PC-3 (cell line): ENCODE measurements around the gene NEDD4L. TPM values are rescaled to one million over a fixed set of nuclear protein-coding genes. Genes with fewer than 3 reads are reported as not detected.

Source experiments
- ATAC-seq: fragments of 200-7000 bp; cut with Tn5 transposase; 2 replicates; pipeline ENCODE4 v1.9.1; 2020; ENCODE audit warnings: mild to moderate bottlenecking, moderate library complexity
- BruUV-seq: library from RNA; stranded (reverse); fragments of 400-500 nt; replicated peaks from 2 replicates; lab custom pipeline; 2021; lab: Mats Ljungman, UMichigan
- CTCF ChIA-PET: fragments of 300-600 bp; sonication (Branson Sonifier 250); formaldehyde crosslinking; loops from one replicate; lab custom pipeline; 2022; ENCODE audit warnings: antibody characterized with exemption; lab: Charles Lee
- POLR2A ChIA-PET: fragments of 300-600 bp; sonication (Branson Sonifier 250); formaldehyde crosslinking; loops from one replicate; lab custom pipeline; 2022; ENCODE audit warnings: antibody characterized with exemption; ENCODE audit not compliant: unreplicated experiment; lab: Charles Lee
- DNase-seq: peaks from one replicate; pipeline ENCODE4 v3.0.0-alpha.2; 2015
- H2AFZ ChIP-seq: fragments of 300-600 bp; sonication (generic); 2 replicates; pipeline ENCODE4 v1.6.0; 2016; ENCODE audit warnings: antibody characterized with exemption, low read length
- H3F3A ChIP-seq: fragments of 300-600 bp; sonication (generic); one replicate; pipeline ENCODE4 v1.6.0; 2017; ENCODE audit warnings: antibody characterized with exemption, low read length, control low read depth, mild to moderate bottlenecking; ENCODE audit not compliant: unreplicated experiment
- H3K27ac ChIP-seq: fragments of 300-600 bp; sonication (generic); 2 replicates; pipeline ENCODE4 v1.5.1; 2016; ENCODE audit warnings: mild to moderate bottlenecking, low read length
- H3K27me3 ChIP-seq: fragments of 300-600 bp; sonication (generic); 2 replicates; pipeline ENCODE4 v1.6.1; 2016; ENCODE audit warnings: low read length, mixed read lengths
- H3K36me3 ChIP-seq: fragments of 300-600 bp; sonication (generic); 2 replicates; pipeline ENCODE4 v1.6.1; 2016; ENCODE audit warnings: low read depth, mixed run types, low read length, mixed read lengths
- H3K4me1 ChIP-seq: fragments of 300-600 bp; sonication (generic); 2 replicates; pipeline ENCODE4 v1.5.1; 2016; ENCODE audit warnings: low read length; ENCODE audit not compliant: insufficient read depth
- H3K4me2 ChIP-seq: fragments of 300-600 bp; sonication (generic); 2 replicates; pipeline ENCODE4 v1.6.0; 2016; ENCODE audit warnings: low read length
- H3K4me3 ChIP-seq: fragments of 300-600 bp; sonication (generic); 2 replicates; pipeline ENCODE4 v1.5.1; 2016; ENCODE audit warnings: mild to moderate bottlenecking, low read length, mixed read lengths
- H3K79me2 ChIP-seq: fragments of 300-600 bp; sonication (generic); 2 replicates; pipeline ENCODE4 v1.6.1; 2017; ENCODE audit warnings: low read length, mixed read lengths
- H3K9ac ChIP-seq: fragments of 300-600 bp; sonication (generic); 2 replicates; pipeline ENCODE4 v1.6.0; 2016; ENCODE audit warnings: mild to moderate bottlenecking, low read length
- H3K9me2 ChIP-seq: fragments of 300-600 bp; sonication (generic); replicated peaks from 2 replicates; pipeline ENCODE4 v1.6.1; 2016; ENCODE audit warnings: mixed run types, low read length, mixed read lengths
- H3K9me3 ChIP-seq: fragments of 300-600 bp; sonication (generic); 2 replicates; pipeline ENCODE4 v1.6.1; 2016; ENCODE audit warnings: low read length, mixed read lengths
- H4K20me1 ChIP-seq: fragments of 300-600 bp; sonication (generic); 2 replicates; pipeline ENCODE4 v1.6.1; 2016; ENCODE audit warnings: low read length, mixed read lengths
- EZH2 ChIP-seq: fragments of 300-600 bp; sonication (generic); IDR thresholded peaks from one replicate; pipeline ENCODE4 v1.6.1; 2017; ENCODE audit warnings: antibody characterized with exemption, mild to moderate bottlenecking, low read length; ENCODE audit not compliant: unreplicated experiment
- EZH2phosphoT487 ChIP-seq: fragments of 300-600 bp; sonication (generic); IDR thresholded peaks from 2 replicates; pipeline ENCODE4 v1.6.1; 2018; ENCODE audit warnings: mild to moderate bottlenecking, antibody characterized with exemption, low read length, borderline replicate concordance
- intact Hi-C: fragments of 100-400 bp; cut with micrococcal nuclease; formaldehyde crosslinking; loops from 2 replicates; pipeline ENCODE4 v1.9.0; 2023
- total RNA-seq: library from RNA; depleted of rRNA; stranded (reverse); fragments of >200 nt; gene quantifications from 2 replicates; pipeline ENCODE4 v1.2.3, GENCODE V29; 2014
- TF ChIP-seq, protein P1 (sequence below): fragments of 300-600 bp; sonication (generic); conservative IDR thresholded peaks from 2 replicates; pipeline ENCODE4 v1.5.1; 2017; ENCODE audit warnings: antibody characterized with exemption, low read depth, mild to moderate bottlenecking, low read length

The NEDD4L gene
- total RNA-seq, 1 experiment from 2014 or later, result 105 TPM

DNA sequence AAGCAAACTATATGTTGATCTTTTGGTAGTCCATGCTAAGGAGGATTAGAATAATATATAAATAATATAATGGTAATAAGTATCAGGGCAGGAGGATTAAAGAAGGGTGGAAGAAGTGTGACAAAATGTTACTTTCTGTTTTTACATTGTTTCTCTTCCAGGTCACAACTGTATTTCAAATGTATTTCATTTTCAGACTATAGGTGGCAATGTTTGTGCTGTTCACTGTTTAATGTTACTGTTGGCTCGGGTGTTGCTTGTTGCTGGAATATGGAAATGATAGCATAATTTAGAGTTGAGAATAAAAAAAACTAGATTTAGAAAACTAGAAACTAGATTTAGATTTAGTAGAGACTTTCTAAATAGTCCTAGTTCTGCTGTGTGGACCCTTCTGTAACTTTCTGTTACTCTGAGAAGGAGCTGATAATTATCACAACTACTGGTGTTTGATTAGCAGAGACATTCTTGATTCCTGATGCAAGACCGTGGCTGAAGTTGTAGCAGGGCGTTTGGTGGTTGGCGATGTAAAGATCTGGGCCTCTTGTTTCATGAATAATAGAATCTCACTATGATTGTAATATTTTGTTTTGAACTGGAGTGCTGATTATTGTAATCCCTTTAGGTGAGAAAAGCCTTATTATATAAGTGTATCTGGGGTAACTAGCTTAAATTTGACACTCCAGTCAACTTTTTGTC, 7.9 kb downstream of the NEDD4L start:
- H3K79me2 ChIP-seq, result peaks cover 94% of the 10 kb centered on the region
- no peaks in the 10 kb centered on the region for H3K36me3 ChIP-seq
- peak; percentile 74 for ATAC-seq
- ChIA-PET POLR2A (no interaction called here), CTCF (interaction anchor here (0.6 to 1.2 kb wide), 4 partner anchors 67 to 343 kb away, joined by 3 to 4 read pairs (median 3); no protein-coding TSS in a partner anchor)
- H3K27me3 ChIP-seq, result no peaks in the 10 kb centered on the region
- H3K4me3 ChIP-seq, result no peak overlapping the region
- BruUV-seq, result no TSS peak
- peak; percentile 40 for DNase-seq
- no peak overlapping the region for H2AFZ ChIP-seq
- H3F3A ChIP-seq, result no peaks in the 10 kb centered on the region
- no peaks in the 10 kb centered on the region for H3K9me2 ChIP-seq
- no peaks in the 10 kb centered on the region for H3K9me3 ChIP-seq
- H3K27ac ChIP-seq, result no peak overlapping the region
- peaks cover 19% of the 10 kb centered on the region for H3K4me1 ChIP-seq
- no peaks in the 10 kb centered on the region for H4K20me1 ChIP-seq
- no peak overlapping the region for H3K9ac ChIP-seq
- TF ChIP-seq, protein P1, sequence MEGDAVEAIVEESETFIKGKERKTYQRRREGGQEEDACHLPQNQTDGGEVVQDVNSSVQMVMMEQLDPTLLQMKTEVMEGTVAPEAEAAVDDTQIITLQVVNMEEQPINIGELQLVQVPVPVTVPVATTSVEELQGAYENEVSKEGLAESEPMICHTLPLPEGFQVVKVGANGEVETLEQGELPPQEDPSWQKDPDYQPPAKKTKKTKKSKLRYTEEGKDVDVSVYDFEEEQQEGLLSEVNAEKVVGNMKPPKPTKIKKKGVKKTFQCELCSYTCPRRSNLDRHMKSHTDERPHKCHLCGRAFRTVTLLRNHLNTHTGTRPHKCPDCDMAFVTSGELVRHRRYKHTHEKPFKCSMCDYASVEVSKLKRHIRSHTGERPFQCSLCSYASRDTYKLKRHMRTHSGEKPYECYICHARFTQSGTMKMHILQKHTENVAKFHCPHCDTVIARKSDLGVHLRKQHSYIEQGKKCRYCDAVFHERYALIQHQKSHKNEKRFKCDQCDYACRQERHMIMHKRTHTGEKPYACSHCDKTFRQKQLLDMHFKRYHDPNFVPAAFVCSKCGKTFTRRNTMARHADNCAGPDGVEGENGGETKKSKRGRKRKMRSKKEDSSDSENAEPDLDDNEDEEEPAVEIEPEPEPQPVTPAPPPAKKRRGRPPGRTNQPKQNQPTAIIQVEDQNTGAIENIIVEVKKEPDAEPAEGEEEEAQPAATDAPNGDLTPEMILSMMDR, result peak; percentile 66
- no peak for TF ChIP-seq EZH2
- TF ChIP-seq EZH2phosphoT487, result no peak
- H3K4me2 ChIP-seq, result peak overlapping the region; percentile 35; the same call in 1 of the 2 replicates
- intact Hi-C loops, result no loop called here

DNA sequence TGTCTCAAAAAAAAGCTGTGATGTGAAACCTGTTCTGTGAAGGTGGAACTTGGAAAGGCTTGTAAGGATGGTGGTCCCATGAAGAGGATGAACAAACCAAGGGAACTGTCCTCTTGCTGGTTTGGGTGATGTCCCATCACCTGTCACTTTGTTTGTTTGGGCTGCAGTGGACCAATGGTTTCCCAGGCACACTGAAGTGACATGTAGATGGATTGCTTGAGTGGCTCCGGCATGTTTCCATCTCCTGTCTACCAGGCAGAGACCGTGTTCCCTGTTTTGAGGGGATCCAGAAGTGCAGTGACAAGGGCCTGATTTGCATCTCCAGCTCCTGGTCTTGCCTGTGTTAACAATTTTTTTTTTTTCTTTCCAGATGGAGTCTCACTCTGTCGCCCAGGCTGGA, 8.9 kb downstream of the NEDD4L start:
- H3K79me2 ChIP-seq, result peaks cover 94% of the 10 kb centered on the region
- H2AFZ ChIP-seq, result no peak overlapping the region
- H3K9me3 ChIP-seq, result no peaks in the 10 kb centered on the region
- H3K27me3 ChIP-seq, result no peaks in the 10 kb centered on the region
- H3K4me1 ChIP-seq, result peaks cover 10% of the 10 kb centered on the region
- no peaks in the 10 kb centered on the region for H4K20me1 ChIP-seq
- intact Hi-C loops, result no loop called here
- TF ChIP-seq EZH2 (no peak), EZH2phosphoT487 (no peak)
- TF ChIP-seq, protein P1, result no peak
- no peaks in the 10 kb centered on the region for H3K36me3 ChIP-seq
- no peaks in the 10 kb centered on the region for H3K9me2 ChIP-seq
- DNase-seq (no peak), ATAC-seq (no peak)
- H3K9ac ChIP-seq, result no peak overlapping the region
- H3K4me3 ChIP-seq, result no peak overlapping the region
- BruUV-seq, result no TSS peak
- no peaks in the 10 kb centered on the region for H3F3A ChIP-seq
- no peak overlapping the region for H3K27ac ChIP-seq
- POLR2A ChIA-PET, result no interaction called here
- H3K4me2 ChIP-seq, result no peak overlapping the region
- CTCF ChIA-PET, result interaction anchor here (0.6 to 0.7 kb wide), 2 partner anchors 186 to 615 kb away, joined by 4 to 7 read pairs; no protein-coding TSS in a partner anchor
